SK-N-SH (cell line): ENCODE results near the gene EP400. TPM values are rescaled to one million over a fixed set of nuclear protein-coding genes. Genes with fewer than 3 reads are reported as not detected.

Experiments
- CTCF ChIA-PET: fragments of 300-600, 350-600 bp; formaldehyde crosslinking; extraction: SDS; loops from one replicate; lab custom pipeline; 2021; lab: Yijun Ruan, JAX
- POLR2A ChIA-PET: fragments of 350-600 bp; sonication (Branson Sonifier 250); formaldehyde crosslinking; extraction: SDS; loops from one replicate; lab custom pipeline; 2020; ENCODE audit warnings: antibody characterized with exemption, inconsistent platforms; lab: Yijun Ruan, JAX
- DNase-seq: peaks from one replicate; pipeline ENCODE4 v3.0.0; 2012
- H2AFZ ChIP-seq: fragments of 200-600 bp; sonication (generic); 2 replicates; pipeline ENCODE4 v1.8.1; 2016; ENCODE audit warnings: antibody characterized with exemption, mild to moderate bottlenecking, low read depth
- H3F3A ChIP-seq: fragments of 200-600 bp; sonication (generic); replicated peaks from 2 replicates; pipeline ENCODE3; 2016; ENCODE audit warnings: antibody characterized with exemption, mild to moderate bottlenecking; ENCODE audit not compliant: insufficient read depth
- H3K27ac ChIP-seq, 2 experiments: fragments of 200-500 bp in 1 of 2; fragments of 200-600 bp in 1 of 2; sonication (Bioruptor generic) in 1 of 2; sonication (generic), shearing (Covaris generic) in 1 of 2; 2 replicates each; pipeline versions ENCODE4 v1.5.1 to v1.6.1; 2014 to 2016; ENCODE audit warnings: low read depth in 2 of 2, inconsistent platforms in 1 of 2, low read length in 1 of 2, mild to moderate bottlenecking in 1 of 2, mixed read lengths in 1 of 2
- H3K27me3 ChIP-seq: fragments of 200-600 bp; sonication (generic), shearing (Covaris generic); 2 replicates; pipeline ENCODE4 v1.6.1; 2016; ENCODE audit warnings: mixed run types; ENCODE audit not compliant: insufficient read depth
- H3K36me3 ChIP-seq, 2 experiments: fragments of 200-500 bp in 1 of 2; fragments of 200-600 bp in 1 of 2; sonication (Bioruptor generic) in 1 of 2; sonication (generic) in 1 of 2; replicated peaks in 1 of 2; 2 replicates each; pipeline versions ENCODE3 to v1.5.1; 2014 to 2016; ENCODE audit warnings: low read length in 1 of 2, mild to moderate bottlenecking in 1 of 2; ENCODE audit not compliant: insufficient read depth in 2 of 2, control insufficient read depth in 1 of 2
- H3K4me1 ChIP-seq, 2 experiments: fragments of 200-500 bp in 1 of 2; fragments of 200-600 bp in 1 of 2; sonication (Bioruptor generic) in 1 of 2; sonication (generic), shearing (Covaris generic) in 1 of 2; 2 replicates each; pipeline versions ENCODE4 v1.5.1 to v1.6.1; 2014 to 2016; ENCODE audit warnings: low read depth in 1 of 2, low read length in 1 of 2, mixed run types in 1 of 2; ENCODE audit not compliant: insufficient read depth in 2 of 2, control insufficient read depth in 1 of 2
- H3K4me2 ChIP-seq: fragments of 200-600 bp; sonication (generic), shearing (Covaris generic); 2 replicates; pipeline ENCODE4 v1.6.1; 2017; ENCODE audit warnings: mixed run types
- H3K4me3 ChIP-seq, 2 experiments: fragments of 200-500 bp in 1 of 2; fragments of 200-600 bp in 1 of 2; sonication (Bioruptor generic) in 1 of 2; sonication (generic), shearing (Covaris generic) in 1 of 2; 2 replicates each; pipeline versions ENCODE4 v1.5.1 to v1.8.1; 2014 to 2016; ENCODE audit warnings: low read depth in 2 of 2, inconsistent platforms in 1 of 2, low read length in 1 of 2, mild to moderate bottlenecking in 1 of 2, mixed read lengths in 1 of 2, moderate library complexity in 1 of 2
- H3K79me2 ChIP-seq: fragments of 200-600 bp; sonication (generic); 2 replicates; pipeline ENCODE4 v1.8.1; 2017; ENCODE audit warnings: mild to moderate bottlenecking; ENCODE audit not compliant: insufficient read depth
- H3K9ac ChIP-seq: fragments of 200-600 bp; sonication (generic); 2 replicates; pipeline ENCODE4 v1.6.1; 2017; ENCODE audit warnings: mixed run types
- H3K9me2 ChIP-seq: fragments of 200-600 bp; sonication (generic); 2 replicates; pipeline ENCODE4 v1.6.1; 2017; ENCODE audit warnings: mixed run types
- H3K9me3 ChIP-seq: fragments of 200-600 bp; sonication (generic); 2 replicates; pipeline ENCODE4 v1.6.1; 2017; ENCODE audit warnings: mixed run types, mild to moderate bottlenecking, moderate library complexity
- H4K20me1 ChIP-seq: fragments of 200-600 bp; sonication (generic); 2 replicates; pipeline ENCODE4 v1.6.1; 2017; ENCODE audit warnings: mild to moderate bottlenecking, mixed run types; ENCODE audit not compliant: insufficient read depth
- CHD2 ChIP-seq: fragments of 150-350 bp; IDR thresholded peaks from 2 replicates; pipeline ENCODE4 v1.6.1; 2018; ENCODE audit warnings: low read length; ENCODE audit not compliant: partially characterized antibody
- IRF3 ChIP-seq: fragments of 150-350 bp; IDR thresholded peaks from 2 replicates; pipeline ENCODE4 v1.6.1; 2016; ENCODE audit warnings: mild to moderate bottlenecking, low read depth, low read length
- JUND ChIP-seq: IDR thresholded peaks from 2 replicates; pipeline ENCODE4 v1.4.0; 2012
- RFX5 ChIP-seq: IDR thresholded peaks from 2 replicates; pipeline ENCODE4 v1.6.1; 2012; ENCODE audit warnings: mild to moderate bottlenecking, improper control_type of control experiment, low read length
- SIN3A ChIP-seq: IDR thresholded peaks from 2 replicates; pipeline ENCODE4 v1.6.1; 2012; ENCODE audit warnings: low read depth, mild to moderate bottlenecking, low read length, moderate library complexity, borderline replicate concordance
- TEAD4 ChIP-seq: IDR thresholded peaks from 2 replicates; pipeline ENCODE4 v1.4.0; 2012; ENCODE audit warnings: mild to moderate bottlenecking, borderline replicate concordance; ENCODE audit not compliant: insufficient read depth
- YY1 ChIP-seq: IDR thresholded peaks from 2 replicates; pipeline ENCODE4 v1.4.0; 2012; ENCODE audit warnings: low read depth, mild to moderate bottlenecking
- WGBS: methylation state at CpG from one replicate; pipeline ENCODE4 v1.1.6; 2017; ENCODE audit warnings: low lambda C conversion rate; 5-methylcytosine and 5-hydroxymethylcytosine counted together
- polyA plus RNA-seq, 3 experiments: library from polyadenylated mRNA; depleted of rRNA; stranded (reverse); fragments of >200 nt; gene quantifications; 2 replicates each; pipeline ENCODE4 v1.2.3, GENCODE V29; 2012
- TF ChIP-seq, protein P1 (sequence below): fragments of 200-600 bp; sonication (generic); IDR thresholded peaks from 2 replicates; pipeline ENCODE4 v1.6.1; 2017; ENCODE audit warnings: antibody characterized with exemption, mild to moderate bottlenecking, moderate library complexity

The EP400 gene
- polyA plus RNA-seq, 1 of the 3 experiments (the other 2 are of a cell fraction), result 7.0 TPM

DNA sequence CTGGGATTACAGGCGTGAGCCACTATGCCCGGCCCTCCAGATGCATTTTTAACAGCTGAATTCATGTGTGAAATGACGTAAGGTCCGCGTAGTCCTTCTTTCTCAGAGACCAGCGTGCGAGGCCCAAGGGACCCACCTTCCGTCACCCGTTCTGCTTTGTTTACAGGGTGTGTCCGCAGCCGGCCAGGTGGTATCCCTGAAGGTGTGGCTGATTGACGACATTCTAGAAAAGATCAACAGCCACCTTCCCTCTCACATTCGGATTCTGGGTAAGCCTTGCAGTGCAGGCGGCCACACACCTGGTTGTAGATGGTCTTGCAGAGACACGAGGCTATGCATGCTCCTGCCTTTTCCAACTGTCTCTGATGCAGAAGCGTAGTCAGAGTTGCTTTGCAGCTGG lies 10.7 kb upstream of the EP400 start (continued):
- no peak for TF ChIP-seq IRF3
- no peak for TF ChIP-seq JUND
- TF ChIP-seq, all 33 proteins: peak for 0

GRCh38 chr12:131940141-131940547 lies 9.6 kb upstream of the EP400 start:
- Histone ChIP-seq H3K4me1 (no peaks in the 10 kb centered on the region), H4K20me1 (no peaks in the 10 kb centered on the region), H3K9me3 (no peaks in the 10 kb centered on the region), H3F3A (no peaks in the 10 kb centered on the region), H3K27me3 (no peaks in the 10 kb centered on the region), H3K4me2 (no peak overlapping the region), H3K36me3 (peaks cover 3 to 24% of the 10 kb centered on the region in 2 experiments), H2AFZ (no peak overlapping the region), H3K4me3 (no peak overlapping the region), H3K27ac (no peak overlapping the region), H3K9me2 (no peaks in the 10 kb centered on the region), H3K79me2 (no peaks in the 10 kb centered on the region), H3K9ac (no peak overlapping the region)
- 95% methylated on average over 8 of the region's 8 CpGs for WGBS
- DNase-seq, result no peak
- ChIA-PET CTCF (no interaction called here), POLR2A (no interaction called here)
- TF ChIP-seq RFX5, result no peak

GRCh38 chr12:131941116-131941986 lies 8.4 kb upstream of the EP400 start:
- Histone ChIP-seq H3K27ac (no peak overlapping the region), H3K9me3 (no peaks in the 10 kb centered on the region), H3K36me3 (peaks cover 3 to 24% of the 10 kb centered on the region in 2 experiments), H2AFZ (no peak overlapping the region), H3K9ac (no peak overlapping the region), H3K4me3 (no peak overlapping the region), H3K9me2 (no peaks in the 10 kb centered on the region)
- CTCF ChIA-PET, result interaction anchor here (0.6 kb wide), 1 partner anchor 56 kb away, joined by 3 read pairs; no protein-coding TSS in a partner anchor
- DNase-seq, result no peak
- POLR2A ChIA-PET, result no interaction called here
- TF ChIP-seq SIN3A (no peak), YY1 (no peak), TEAD4 (no peak), CHD2 (no peak)
- TF ChIP-seq, protein P1, sequence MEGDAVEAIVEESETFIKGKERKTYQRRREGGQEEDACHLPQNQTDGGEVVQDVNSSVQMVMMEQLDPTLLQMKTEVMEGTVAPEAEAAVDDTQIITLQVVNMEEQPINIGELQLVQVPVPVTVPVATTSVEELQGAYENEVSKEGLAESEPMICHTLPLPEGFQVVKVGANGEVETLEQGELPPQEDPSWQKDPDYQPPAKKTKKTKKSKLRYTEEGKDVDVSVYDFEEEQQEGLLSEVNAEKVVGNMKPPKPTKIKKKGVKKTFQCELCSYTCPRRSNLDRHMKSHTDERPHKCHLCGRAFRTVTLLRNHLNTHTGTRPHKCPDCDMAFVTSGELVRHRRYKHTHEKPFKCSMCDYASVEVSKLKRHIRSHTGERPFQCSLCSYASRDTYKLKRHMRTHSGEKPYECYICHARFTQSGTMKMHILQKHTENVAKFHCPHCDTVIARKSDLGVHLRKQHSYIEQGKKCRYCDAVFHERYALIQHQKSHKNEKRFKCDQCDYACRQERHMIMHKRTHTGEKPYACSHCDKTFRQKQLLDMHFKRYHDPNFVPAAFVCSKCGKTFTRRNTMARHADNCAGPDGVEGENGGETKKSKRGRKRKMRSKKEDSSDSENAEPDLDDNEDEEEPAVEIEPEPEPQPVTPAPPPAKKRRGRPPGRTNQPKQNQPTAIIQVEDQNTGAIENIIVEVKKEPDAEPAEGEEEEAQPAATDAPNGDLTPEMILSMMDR, result no peak
- TF ChIP-seq, all 33 proteins: peak for 0
- H4K20me1 ChIP-seq, result no peaks in the 10 kb centered on the region
- H3K4me2 ChIP-seq, result no peak overlapping the region
- H3K79me2 ChIP-seq, result no peaks in the 10 kb centered on the region
- no peaks in the 10 kb centered on the region for H3K4me1 ChIP-seq
- 96% methylated on average over 46 of the region's 46 CpGs for WGBS
- H3K27me3 ChIP-seq, result no peaks in the 10 kb centered on the region
- no peaks in the 10 kb centered on the region for H3F3A ChIP-seq
